ENCODE results near the gene PAPPA2. TPM values are rescaled to one million over a fixed set of nuclear protein-coding genes. Genes with fewer than 3 reads are reported as not detected.

PAPPA2 gene
- total and polyA plus RNA-seq, 2 of the 4 experiments (the other 2 are of a cell fraction): 0.10 to 0.18 TPM

GRCh38 chr1:176885751-176886150 lies 422.8 kb downstream of the PAPPA2 start:
- Histone ChIP-seq H3K9me3 (ENCODE audit: control insufficient read depth, insufficient read depth, low read length) (no peaks in the 10 kb centered on the region), H3K14ac (replicated peaks; ENCODE audit: low read depth, low read length) (no peak overlapping the region), H3K4me3 (ENCODE audit: insufficient read depth, low read depth, low read length) (no peak overlapping the region), H4K20me1 (ENCODE audit: insufficient read depth, low read length) (no peaks in the 10 kb centered on the region), H2AK9ac (replicated peaks; ENCODE audit: low read depth, low read length, poor library complexity) (no peak overlapping the region), H3K27me3 (ENCODE audit: control insufficient read depth, insufficient read depth, low read length) (no peaks in the 10 kb centered on the region), H3K4me1 (ENCODE audit: control insufficient read depth, insufficient read depth, low read length) (no peaks in the 10 kb centered on the region), H3K4ac (ENCODE audit: low read depth, low read length) (no peak overlapping the region), H3K23ac (ENCODE audit: low read depth, low read length) (no peak overlapping the region), H2BK15ac (ENCODE audit: low read depth, low read length) (no peak overlapping the region), H3K4me2 (ENCODE audit: low read depth, low read length) (no peak overlapping the region), H2AK5ac (ENCODE audit: low read depth, low read length) (no peak overlapping the region), H3K18ac (ENCODE audit: low read depth, low read length) (no peak overlapping the region), H4K5ac (ENCODE audit: low read depth, low read length) (no peak overlapping the region), H2BK120ac (ENCODE audit: low read depth, low read length) (no peak overlapping the region), H3K56ac (ENCODE audit: extremely low read depth, insufficient read depth, low read length) (no peak overlapping the region), H3K79me1 (ENCODE audit: low read depth in 1 of 2, low read length in 2 of 2) (no peaks in the 10 kb centered on the region), H4K8ac (ENCODE audit: low read depth in 2 of 2, low read length in 2 of 2) (no peak overlapping the region), H3K9ac (ENCODE audit: low read depth, low read length) (no peak overlapping the region), H2AFZ (replicated peaks; ENCODE audit: low read length, poor library complexity) (no peak overlapping the region), H2BK5ac (ENCODE audit: low read depth, low read length, poor library complexity, severe bottlenecking) (no peak overlapping the region), H2BK20ac (ENCODE audit: low read depth, low read length) (no peak overlapping the region), H4K91ac (ENCODE audit: insufficient read depth, low read depth, low read length) (no peak overlapping the region), H3K36me3 (ENCODE audit: control insufficient read depth, insufficient read depth, low read length) (no peaks in the 10 kb centered on the region), H3K9me1 (ENCODE audit: insufficient read depth, low read length) (no peaks in the 10 kb centered on the region), H3K27ac (ENCODE audit: insufficient read depth, low read length) (no peak overlapping the region)
- dilution Hi-C loops (cut with HindIII; ENCODE audit: low sequenced_read_pairs, unreplicated experiment) (no loop called here), in situ Hi-C loops (cut with MboI; ENCODE audit: low sequenced_read_pairs) (loop anchor here (10.0 kb wide), 1 partner anchor 511 kb away; no protein-coding TSS in a partner anchor), intact Hi-C loops (cut with micrococcal nuclease) (no loop called here)
- no TSS peak for BruUV-seq (replicated peaks)
- ChIA-PET CTCF (no interaction called here), POLR2A (ENCODE audit: unreplicated experiment) (no interaction called here)
- WGBS, 2 experiments (ENCODE audit: extremely low coverage in 2 of 2, insufficient read length in 1 of 2): 0% methylated on average over 1 of the region's 2 CpGs; no CpG with 5 or more reads in 1 of the 2 experiments
- DNase-seq (no peak), ATAC-seq (ENCODE audit: low read depth) (no peak)
- TF ChIP-seq CTCF (conservative IDR thresholded peaks at IDR 0.05; ENCODE audit: low read depth, low read length) (no peak), BHLHE40 (IDR thresholded peaks at IDR 0.05; ENCODE audit: low read depth, low read length) (no peak), MAFK (IDR thresholded peaks at IDR 0.05; ENCODE audit: low read depth, low read length) (no peak), CHD1 (IDR thresholded peaks at IDR 0.05; ENCODE audit: low read depth, low read length) (no peak), USF2 (IDR thresholded peaks at IDR 0.05; ENCODE audit: low read depth, low read length) (no peak), SMC3 (IDR thresholded peaks at IDR 0.05; ENCODE audit: low read depth, low read length) (no peak)
